HepG2 (cell line): ENCODE results near the gene PDCD10. TPM values are rescaled to one million over a fixed set of nuclear protein-coding genes. Genes with fewer than 3 reads are reported as not detected.

Source experiments
- ATAC-seq: fragments of 200-7000 bp; cut with Tn5 transposase; 3 replicates; pipeline ENCODE4 v1.9.1; 2020; ENCODE audit warnings: mild to moderate bottlenecking, moderate library complexity
- BruUV-seq: library from RNA; stranded (reverse); fragments of 400-500 nt; replicated peaks from 2 replicates; lab custom pipeline; 2021; lab: Mats Ljungman, UMichigan
- CTCF ChIA-PET: fragments of 300-600 bp; formaldehyde crosslinking; extraction: SDS; loops from one replicate; lab custom pipeline; 2021; ENCODE audit warnings: low total read pairs, inconsistent platforms, low intra/inter-chr PET ratio; lab: Yijun Ruan, JAX
- POLR2A ChIA-PET: fragments of 350-600 bp; sonication (Branson Sonifier 250); formaldehyde crosslinking; loops from one replicate; lab custom pipeline; 2020; ENCODE audit warnings: antibody characterized with exemption, inconsistent platforms; lab: Yijun Ruan, JAX
- DNase-seq: peaks from one replicate; pipeline ENCODE4 v3.0.0-alpha.2; 2015; ENCODE audit warnings: low spot score
- FAIRE-seq: peaks from 3 replicates; lab custom pipeline; 2011; peaks lifted over from hg19 to GRCh38; lab: Jason Lieb, UNC
- H2AFZ ChIP-seq: one replicate; pipeline ENCODE4 v1.6.1; 2011; ENCODE audit warnings: low read length, inconsistent platforms
- H3K27ac ChIP-seq: fragments of 300-600 bp; 3 replicates; pipeline ENCODE4 v1.8.0; 2011; ENCODE audit warnings: mixed run types, mild to moderate bottlenecking, mixed read lengths, low read length, inconsistent platforms; ENCODE audit not compliant: insufficient read depth; ENCODE audit errors: extremely low read length
- H3K27me3 ChIP-seq, 2 experiments: fragments of 200-600 bp in 1 of 2; 2 replicates in 1 of 2; 3 replicates in 1 of 2; pipeline versions ENCODE4 v1.6.0 to v1.8.0; 2011; ENCODE audit warnings: low read length in 2 of 2, mild to moderate bottlenecking in 2 of 2, moderate library complexity in 2 of 2, inconsistent platforms in 1 of 2; ENCODE audit not compliant: insufficient read depth in 2 of 2, control insufficient read depth in 1 of 2
- H3K36me3 ChIP-seq, 2 experiments: fragments of 200-600 bp in 1 of 2; replicated peaks in 1 of 2; 2 replicates in 1 of 2; 3 replicates in 1 of 2; pipeline versions ENCODE4 v1.5.1 to v1.8.0; 2011; ENCODE audit warnings: low read length in 2 of 2, inconsistent platforms in 1 of 2; ENCODE audit not compliant: insufficient read depth in 2 of 2, control insufficient read depth in 1 of 2
- H3K4me1 ChIP-seq: 2 replicates; pipeline ENCODE4 v1.5.1; 2012; ENCODE audit warnings: low read length, inconsistent platforms; ENCODE audit not compliant: insufficient read depth
- H3K4me2 ChIP-seq: 2 replicates; pipeline ENCODE4 v1.6.0; 2011; ENCODE audit warnings: low read depth, low read length, inconsistent platforms
- H3K4me3 ChIP-seq, 3 experiments: fragments of 200-600 bp in 1 of 3; sonication (generic), shearing (Covaris generic) in 1 of 3; replicated peaks in 1 of 3; 2 replicates each; pipeline ENCODE4 v1.5.1; 2011 to 2016; ENCODE audit warnings: low read length in 3 of 3, inconsistent platforms in 2 of 3, low read depth in 2 of 3, mild to moderate bottlenecking in 2 of 3, control low read depth in 1 of 3, mixed read lengths in 1 of 3; ENCODE audit not compliant: insufficient read depth in 1 of 3
- H3K79me2 ChIP-seq: one replicate; pipeline ENCODE4 v1.6.1; 2011; ENCODE audit warnings: low read length, inconsistent platforms; ENCODE audit not compliant: insufficient read depth
- H3K9ac ChIP-seq: 2 replicates; pipeline ENCODE4 v1.6.0; 2011; ENCODE audit warnings: mild to moderate bottlenecking, low read depth, low read length, inconsistent platforms; ENCODE audit not compliant: insufficient read depth
- H3K9me3 ChIP-seq: 2 replicates; pipeline ENCODE4 v1.5.1; 2012; ENCODE audit warnings: mild to moderate bottlenecking, low read length
- H4K20me1 ChIP-seq: 2 replicates; pipeline ENCODE4 v1.6.0; 2011; ENCODE audit warnings: inconsistent platforms, mild to moderate bottlenecking, low read length, moderate library complexity; ENCODE audit not compliant: insufficient read depth
- KDM5B ChIP-seq: sonication (generic); formaldehyde crosslinking; IDR thresholded peaks from 2 replicates; pipeline ENCODE4 v1.4.0; 2020; ENCODE audit warnings: missing genetic modification reagents, mild to moderate bottlenecking, borderline replicate concordance
- PHF20 ChIP-seq: sonication (generic); formaldehyde crosslinking; IDR thresholded peaks from 2 replicates; pipeline ENCODE4 v1.5.0; 2020; ENCODE audit warnings: mild to moderate bottlenecking, missing genetic modification reagents
- POLR2AphosphoS5 ChIP-seq: IDR thresholded peaks from 2 replicates; pipeline ENCODE4 v1.6.1; 2012; ENCODE audit warnings: low read depth, low read length
- RAD51 ChIP-seq: fragments of 450-650 bp; IDR thresholded peaks from 2 replicates; pipeline ENCODE4 v1.6.1; 2016; ENCODE audit warnings: borderline replicate concordance
- RNF219 ChIP-seq: sonication (generic); formaldehyde crosslinking; IDR thresholded peaks from 2 replicates; pipeline ENCODE4 v1.5.0; 2020; ENCODE audit warnings: mild to moderate bottlenecking, missing genetic modification reagents
- TBX3 ChIP-seq: fragments of 450-650 bp; IDR thresholded peaks from 2 replicates; pipeline ENCODE4 v1.6.1; 2017; ENCODE audit warnings: antibody characterized with exemption, mild to moderate bottlenecking, inconsistent platforms, borderline replicate concordance
- TCF12 ChIP-seq, 2 experiments: fragments of 450-650 bp in 1 of 2; sonication (generic) in 1 of 2; formaldehyde crosslinking in 1 of 2; IDR thresholded peaks; 2 replicates each; pipeline versions ENCODE4 v1.6.1 to v1.8.0; 2017 to 2022; ENCODE audit warnings: antibody characterized with exemption in 1 of 2, mild to moderate bottlenecking in 1 of 2, missing genetic modification reagents in 1 of 2, moderate library complexity in 1 of 2
- THAP7 ChIP-seq: sonication (generic); formaldehyde crosslinking; IDR thresholded peaks from 2 replicates; pipeline ENCODE4 v1.8.1; 2023; ENCODE audit warnings: mild to moderate bottlenecking, missing genetic modification reagents
- TRIM24 ChIP-seq: sonication (generic); formaldehyde crosslinking; IDR thresholded peaks from 2 replicates; pipeline ENCODE4 v1.8.0; 2022; ENCODE audit warnings: mild to moderate bottlenecking, missing genetic modification reagents
- ZBED4 ChIP-seq: sonication (generic); formaldehyde crosslinking; IDR thresholded peaks from 2 replicates; pipeline ENCODE4 v1.4.0; 2020; ENCODE audit warnings: missing genetic modification reagents, borderline replicate concordance
- ZNF343 ChIP-seq: sonication (generic); formaldehyde crosslinking; IDR thresholded peaks from 2 replicates; pipeline ENCODE4 v1.4.0; 2020; ENCODE audit warnings: mild to moderate bottlenecking, missing genetic modification reagents
- ZNF441 ChIP-seq: sonication (generic); formaldehyde crosslinking; IDR thresholded peaks from 2 replicates; pipeline ENCODE4 v1.7.0; 2021; ENCODE audit warnings: missing genetic modification reagents, borderline replicate concordance
- ZNF512 ChIP-seq: sonication (generic); formaldehyde crosslinking; IDR thresholded peaks from 2 replicates; pipeline ENCODE4 v1.4.0; 2020; ENCODE audit warnings: mild to moderate bottlenecking, missing genetic modification reagents
- ZNF607 ChIP-seq: sonication (generic); formaldehyde crosslinking; IDR thresholded peaks from 2 replicates; pipeline ENCODE4 v1.5.1; 2020; ENCODE audit warnings: missing genetic modification reagents, mild to moderate bottlenecking, borderline replicate concordance
- WGBS: methylation state at CpG from one replicate; pipeline ENCODE4 v1.1.6; 2017; ENCODE audit warnings: low lambda C conversion rate; 5-methylcytosine and 5-hydroxymethylcytosine counted together
- in situ Hi-C: cut with HindIII; loops from 2 replicates; pipeline ENCODE4 v1.10.0; 2017; ENCODE audit warnings: low pct_unique_long_range_greater_than_20kb; ENCODE audit not compliant: extremely low pct_ligation_motif_present
- intact Hi-C: fragments of 100-400 bp; cut with micrococcal nuclease; formaldehyde crosslinking; loops from one replicate; pipeline ENCODE4 v1.10.0; 2022; ENCODE audit not compliant: unreplicated experiment
- polyA plus RNA-seq, 8 experiments: library from polyadenylated mRNA; depleted of rRNA in 3 of 8; stranded (reverse) in 7 of 8; unstranded in 1 of 8; fragments of >200 nt; fragmentation: Illumina TruSeq in 4 of 8; extraction: Trizol in 4 of 8; gene quantifications; 2 replicates each; pipeline versions ENCODE4 v1.2.1 to v1.2.3, GENCODE V29; 2011 to 2016; ENCODE audit warnings: low read depth in 4 of 8, missing spikeins in 1 of 8, mixed read lengths in 1 of 8; ENCODE audit not compliant: insufficient read depth in 1 of 8
- total RNA-seq, 5 experiments: library from RNA; depleted of rRNA; stranded (reverse); fragments of >200 nt; fragmentation: Illumina TruSeq; extraction: Trizol; gene quantifications; 2 replicates each; pipeline ENCODE4 v1.2.3, GENCODE V29; 2016; ENCODE audit warnings: low read depth in 1 of 5

The PDCD10 gene
- total and polyA plus RNA-seq, 2 of the 13 experiments (the other 11 are each of a cell fraction or from before 2014, with no cell fraction given): 48.5 to 53.9 TPM

DNA sequence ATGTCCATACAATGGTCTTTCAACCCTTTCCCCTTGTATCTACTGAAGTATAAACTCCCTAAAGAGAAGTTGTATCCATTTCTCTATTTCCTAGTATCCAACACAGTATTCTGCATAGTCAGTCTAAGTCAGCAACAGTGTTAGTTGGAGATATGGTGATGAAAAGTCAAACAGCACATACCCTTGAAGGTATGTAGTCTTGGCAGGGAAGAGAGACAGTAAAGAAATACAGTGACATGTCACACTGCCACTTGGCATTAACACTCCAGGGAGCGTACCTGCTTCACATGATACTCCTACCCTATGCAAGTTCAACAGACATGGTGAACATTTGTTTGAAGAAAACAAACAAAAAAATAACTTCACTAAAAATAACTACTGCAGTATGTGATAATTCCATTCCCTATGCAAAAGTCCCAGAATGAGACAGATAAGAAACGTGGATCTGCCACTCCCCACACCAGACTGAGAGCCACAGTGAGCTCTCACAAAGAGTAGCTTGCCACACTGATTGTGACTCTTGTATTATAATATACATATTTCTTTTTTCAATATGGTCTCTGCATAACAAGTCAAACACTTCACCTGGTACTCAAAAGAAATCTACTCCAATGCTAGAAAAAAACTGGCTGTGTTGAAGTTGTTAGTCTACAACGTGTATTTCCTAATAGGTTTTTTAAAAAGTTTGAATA, 5.9 kb downstream of the PDCD10 start (continued):
- TF ChIP-seq ZNF512: no peak
- no peak for TF ChIP-seq TCF12 (IDR thresholded peaks at IDR 0.05)
- TF ChIP-seq TCF12 (CRISPR knock-in tag; IDR thresholded peaks at IDR 0.05): no peak
- TF ChIP-seq TRIM24: no peak
- no peak for TF ChIP-seq RAD51

DNA sequence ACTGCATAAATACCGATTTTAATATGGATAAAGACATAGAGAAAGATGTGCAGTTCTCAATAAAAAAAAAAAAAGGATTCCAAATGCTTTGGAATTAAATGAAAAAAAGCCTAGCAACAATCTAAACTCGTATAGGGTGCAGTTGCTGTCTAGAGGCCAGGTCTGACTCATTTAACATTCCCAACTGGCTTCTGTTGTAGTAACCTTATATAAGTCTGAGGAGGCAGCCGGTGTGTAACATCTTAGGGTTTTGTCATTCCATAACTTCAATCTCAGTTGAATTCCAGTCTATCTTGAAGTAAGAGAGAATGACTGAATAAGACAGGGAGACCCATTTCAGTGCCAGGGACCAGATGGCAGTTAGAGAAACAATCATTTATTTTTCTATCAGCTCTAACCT, 6.5 kb downstream of the PDCD10 start:
- Histone ChIP-seq H3K4me3 (no peak overlapping the region), H3K79me2 (peaks cover 95% of the 10 kb centered on the region), H3K4me2 (no peak overlapping the region), H3K9ac (no peak overlapping the region), H3K27me3 (no peaks in the 10 kb centered on the region), H3K4me1 (peaks cover 60% of the 10 kb centered on the region), H3K9me3 (no peaks in the 10 kb centered on the region), H4K20me1 (peaks cover 26% of the 10 kb centered on the region), H3K36me3 (peaks cover 0 to 1% of the 10 kb centered on the region in 2 experiments; a peak in 1 of 5 replicates), H2AFZ (no peak overlapping the region), H3K27ac (no peak overlapping the region)
- intact Hi-C loops: no loop called here
- ChIA-PET POLR2A (no interaction called here), CTCF (no interaction called here)
- FAIRE-seq (no peak), DNase-seq (no peak), ATAC-seq (no peak)
- WGBS: 80% methylated on average over 3 of the region's 3 CpGs
- no TSS peak for BruUV-seq
- in situ Hi-C loops: no loop called here
- TF ChIP-seq THAP7 (CRISPR knock-in tag): no peak
- no peak for TF ChIP-seq KDM5B (CRISPR knock-in tag)
- no peak for TF ChIP-seq POLR2AphosphoS5
- no peak for TF ChIP-seq ZBED4 (CRISPR knock-in tag)
- TF ChIP-seq ZNF607 (CRISPR knock-in tag): no peak
- no peak for TF ChIP-seq RNF219 (CRISPR knock-in tag)
- TF ChIP-seq ZNF343 (CRISPR knock-in tag): no peak
- no peak for TF ChIP-seq TBX3
- TF ChIP-seq ZNF441 (CRISPR knock-in tag): no peak
- TF ChIP-seq PHF20 (CRISPR knock-in tag): no peak
